Stimulated activated naive CD8-positive, alpha-beta T cell treated with anti-CD3 and anti-CD28 coated beads, Interleukin-15, Interleukin-2, amounts not matched to agents 100 U/mL and 50 U/mL, for 24 hours (primary cell): ENCODE data around the gene RAP1B.

Source experiments
- ATAC-seq: fragments of 150-1000 bp; cut with Tn5 transposase; one replicate; pipeline ENCODE4 v1.10.0; 2021
- DNase-seq: peaks from one replicate; pipeline ENCODE4 v3.0.0; 2021

The RAP1B gene

DNA sequence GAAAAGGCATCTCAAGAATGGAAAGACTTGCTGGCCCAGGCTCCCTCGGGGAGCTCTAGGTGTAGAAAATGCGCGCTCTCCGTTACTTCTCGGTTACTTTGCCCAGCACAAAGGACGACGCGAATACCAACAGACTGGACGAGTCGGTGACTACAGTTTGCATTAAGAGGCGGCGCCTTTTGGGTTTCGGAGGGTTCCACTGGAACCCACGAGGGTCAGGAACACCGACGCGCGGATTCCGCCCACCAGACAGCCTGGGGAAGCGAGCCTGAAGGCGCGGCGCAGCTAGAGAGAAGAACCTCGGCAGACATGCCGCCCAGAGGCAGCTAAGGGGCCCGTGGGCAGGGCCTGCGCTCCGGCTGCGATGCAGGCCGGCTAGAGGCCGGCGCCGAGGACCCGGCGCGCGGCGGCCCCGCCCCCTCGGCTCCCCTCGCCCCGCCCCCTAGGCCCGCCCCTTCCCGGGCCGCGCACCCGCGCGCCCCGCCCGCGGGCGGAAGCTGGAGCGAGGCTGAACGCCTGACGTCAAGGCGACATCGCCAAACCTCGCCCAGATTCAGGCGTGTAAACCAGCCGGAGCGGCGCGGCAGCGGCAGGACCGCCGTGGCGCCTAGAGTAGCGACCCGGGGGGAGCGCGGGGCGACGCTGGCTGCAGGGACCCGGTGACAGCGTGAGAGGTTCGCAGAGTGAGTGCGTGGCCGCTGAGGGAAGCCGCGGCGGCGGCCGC is at the start of gene RAP1B:
Gene RAP1B (plus strand): TSS at position 530 of the 724 bp plus-strand sequence. CDS start 37,826 bp downstream, outside the sequence.
- ATAC-seq = peak; percentile 89
- peak; percentile 89 for DNase-seq

DNA sequence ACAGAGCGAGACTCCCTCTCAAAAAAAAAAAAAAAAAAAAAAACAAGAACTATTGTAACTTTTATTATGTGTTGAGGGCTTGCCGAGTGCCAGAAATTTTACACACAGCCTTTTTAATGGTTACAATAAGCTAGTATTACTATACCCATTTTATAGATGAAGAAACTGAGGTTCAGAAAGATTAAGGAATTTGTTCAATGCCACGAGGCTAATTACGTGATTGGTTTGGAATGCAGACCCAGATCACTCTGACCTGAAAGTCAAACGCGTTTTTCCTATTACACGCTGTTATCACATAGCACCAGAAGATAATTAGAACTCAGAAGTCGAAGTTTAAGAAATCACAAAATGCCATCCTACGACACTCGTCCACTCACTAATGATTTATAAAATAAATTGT is 48.9 kb upstream of the RAP1B start:
- DNase-seq (no peak), ATAC-seq (no peak)

DNA sequence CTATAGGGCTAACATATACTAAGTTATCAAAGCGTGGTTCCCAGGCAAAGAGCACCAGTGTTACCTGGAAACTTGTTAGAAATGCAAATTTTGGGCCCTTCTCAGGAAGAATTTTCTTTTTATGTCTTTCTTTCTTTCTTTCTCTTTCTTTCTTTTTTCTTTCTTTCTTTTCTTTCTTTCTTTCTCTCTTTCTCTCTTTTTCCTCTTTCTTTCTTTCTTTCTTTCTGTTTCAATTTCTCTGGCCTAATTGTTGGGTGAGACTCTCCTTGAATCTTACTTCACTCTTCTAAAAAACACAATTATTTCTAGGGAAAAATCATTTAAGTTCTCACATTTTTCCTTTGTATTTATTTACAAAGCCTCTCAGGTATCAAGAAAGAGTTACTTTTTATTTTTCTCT is 46.5 kb upstream of the RAP1B start:
- DNase-seq (no peak), ATAC-seq (no peak)

DNA sequence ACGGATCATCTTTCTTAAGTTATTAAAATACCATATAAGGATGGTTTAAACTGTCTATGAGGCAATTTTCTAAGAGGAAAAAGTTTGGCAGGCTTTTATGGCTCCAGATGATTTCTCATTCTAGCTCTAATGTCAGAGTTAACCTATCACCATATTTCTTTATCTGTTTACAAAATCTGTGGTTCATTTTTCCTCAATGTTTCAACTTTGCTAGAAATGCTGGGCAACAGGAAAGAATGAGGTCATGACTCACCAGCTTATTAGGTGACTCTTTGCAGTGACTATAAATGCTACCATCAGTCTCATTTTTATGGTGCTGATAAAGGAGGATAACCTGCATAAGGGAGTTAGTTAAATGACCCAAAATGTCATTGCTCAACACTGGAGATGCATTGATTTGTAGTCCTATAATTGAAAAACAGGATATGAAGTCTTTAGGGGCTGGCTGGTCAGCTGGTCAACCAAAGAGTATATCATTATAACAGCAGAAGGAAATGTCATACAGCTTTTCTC is 45.3 kb upstream of the RAP1B start:
- DNase-seq (no peak), ATAC-seq (peak; percentile 91)

DNA sequence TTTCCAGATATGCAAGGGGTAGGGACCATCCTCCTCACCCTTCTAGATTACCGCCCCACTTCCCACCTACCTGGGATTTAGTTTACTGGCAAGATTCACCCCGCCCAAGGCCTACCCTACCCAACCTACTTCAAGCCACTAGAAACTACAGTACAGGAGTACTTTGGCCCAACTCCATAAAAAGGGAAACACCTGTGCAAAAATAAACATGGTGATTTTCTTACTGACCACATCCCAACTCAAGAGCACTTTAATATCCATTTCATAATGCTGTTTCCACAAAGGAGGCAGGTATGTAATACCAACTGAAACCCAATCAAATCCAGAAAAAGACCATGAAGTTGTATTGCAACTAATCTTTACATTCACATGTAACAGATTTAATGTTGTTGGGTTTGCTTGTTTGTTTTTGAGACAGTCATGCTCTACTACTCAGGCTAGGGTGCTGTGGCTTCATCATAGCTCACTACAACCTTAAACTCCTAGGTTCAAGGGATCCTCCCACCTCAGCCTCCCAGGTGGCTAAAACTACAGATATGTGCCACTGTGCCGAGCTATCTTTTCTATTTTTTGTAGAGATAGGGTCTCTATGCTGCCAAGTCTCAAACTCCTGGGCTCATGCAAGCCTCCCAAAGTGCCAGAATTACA is 41.7 kb upstream of the RAP1B start:
- DNase-seq (no peak), ATAC-seq (no peak)

DNA sequence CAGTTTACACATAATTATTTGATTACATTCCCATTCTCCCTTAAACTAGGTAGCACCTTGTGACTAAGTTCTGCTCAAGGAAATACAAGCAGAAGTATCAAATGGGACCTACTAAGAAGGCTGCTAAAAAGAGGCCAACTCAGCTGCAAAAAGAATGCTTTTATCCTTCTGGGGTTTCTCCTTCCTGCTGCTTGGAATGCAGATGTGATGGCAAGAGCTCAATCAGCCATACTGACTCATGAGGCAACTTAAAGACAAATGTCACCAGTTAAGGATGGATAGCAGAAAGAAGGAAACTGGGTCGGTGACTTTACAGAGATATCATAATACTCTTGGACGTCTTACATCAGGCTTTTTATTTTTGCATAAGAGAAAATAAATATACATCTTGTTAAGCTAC is 38.0 kb upstream of the RAP1B start:
- ATAC-seq (no peak), DNase-seq (no peak)

DNA sequence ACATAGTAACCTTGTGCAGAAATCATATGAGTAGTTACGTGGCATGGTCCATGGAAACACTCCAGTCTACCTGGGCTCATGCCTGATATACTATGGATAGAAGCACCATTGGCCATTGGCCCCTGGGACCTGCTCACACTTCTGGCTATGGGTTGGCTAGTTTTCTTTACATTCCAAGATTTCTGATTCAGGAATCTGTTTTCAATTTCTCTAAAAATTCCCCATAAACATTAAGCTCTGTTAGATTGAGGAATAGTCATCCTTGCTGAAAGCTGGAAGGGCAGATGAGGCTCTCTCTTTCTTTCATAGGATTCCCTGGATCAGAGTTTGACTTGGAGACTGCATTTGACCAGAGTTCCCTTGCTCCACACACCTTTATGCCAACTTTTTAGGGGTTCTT is 37.3 kb upstream of the RAP1B start:
- no peak for ATAC-seq
- no peak for DNase-seq

DNA sequence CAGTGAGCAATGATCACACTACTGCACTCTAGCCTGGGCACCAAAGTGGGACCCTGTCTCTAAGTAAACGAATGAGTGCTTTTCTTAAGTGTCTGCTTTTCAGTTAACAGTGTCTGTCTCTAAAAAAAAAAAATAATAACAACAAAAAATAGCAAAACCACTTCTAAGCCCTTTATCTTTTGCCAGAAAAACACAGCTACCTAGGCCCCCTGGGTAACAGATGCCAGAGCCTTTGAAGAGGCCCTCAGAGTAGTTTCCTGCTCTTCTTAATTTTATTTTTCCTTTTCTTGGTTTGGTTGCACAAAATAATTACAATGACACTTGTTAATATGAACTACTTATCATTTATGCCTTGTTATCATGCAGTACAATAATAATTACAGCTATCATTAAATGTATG is 32.8 kb upstream of the RAP1B start:
- ATAC-seq (no peak), DNase-seq (no peak)

DNA sequence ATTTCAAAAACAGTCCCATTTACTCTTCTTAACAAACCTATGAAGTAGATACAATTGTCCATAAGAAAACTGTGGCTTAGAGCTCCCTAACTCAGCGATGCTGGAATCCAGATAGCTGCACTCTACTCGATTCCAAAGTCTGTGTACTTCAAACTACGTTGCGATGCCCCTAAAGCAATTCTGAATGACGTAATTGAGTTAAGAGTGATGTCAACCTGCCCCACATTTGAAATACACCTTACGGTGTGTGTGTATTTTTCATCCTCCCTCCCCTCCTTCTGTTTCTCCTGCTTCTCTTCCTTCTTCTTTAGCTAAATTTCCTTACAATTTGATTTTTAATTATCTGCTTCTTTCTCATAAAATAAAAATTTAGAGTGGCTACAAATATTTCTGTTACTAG is 31.9 kb upstream of the RAP1B start:
- DNase-seq = no peak
- ATAC-seq = no peak

DNA sequence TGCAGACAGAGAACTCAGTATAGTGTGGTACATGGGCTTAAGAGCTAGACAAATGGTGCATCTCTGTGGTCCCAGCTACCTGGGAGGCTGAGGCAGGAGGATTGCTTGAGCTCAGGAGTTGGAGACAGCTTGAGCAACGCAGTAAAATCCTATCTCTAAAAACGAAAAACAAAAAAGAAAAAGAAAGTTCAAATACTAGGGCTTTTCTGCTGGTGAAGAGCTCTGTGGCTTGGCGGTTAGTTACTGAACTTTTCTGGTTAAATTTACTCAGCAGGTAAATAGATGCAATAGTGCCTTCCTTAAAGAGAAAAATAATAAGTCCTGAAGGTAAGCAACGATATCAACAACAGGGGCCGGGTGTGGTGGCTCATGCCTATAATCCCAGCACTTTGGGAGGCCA is 31.4 kb upstream of the RAP1B start:
- no peak for DNase-seq
- peak; percentile 49 for ATAC-seq

DNA sequence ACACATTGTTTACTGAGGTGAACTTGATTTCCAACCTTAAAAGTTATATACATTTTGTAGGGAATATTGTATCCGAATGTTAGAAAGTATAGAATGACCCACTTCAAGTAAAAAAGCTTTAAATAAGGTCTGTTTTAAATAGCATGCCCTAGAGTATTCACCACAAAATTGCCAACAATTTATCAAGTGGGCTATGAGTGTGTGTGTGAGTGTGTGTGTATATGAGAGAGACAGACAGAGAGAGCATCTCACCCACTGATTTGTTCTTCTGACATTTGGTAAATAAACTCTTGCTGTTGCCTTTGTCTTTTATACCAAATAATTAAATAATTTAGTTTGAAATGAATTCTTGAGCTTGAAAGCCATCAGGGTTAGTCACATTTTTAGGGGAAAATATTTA is 29.8 kb upstream of the RAP1B start:
- ATAC-seq (no peak), DNase-seq (no peak)

DNA sequence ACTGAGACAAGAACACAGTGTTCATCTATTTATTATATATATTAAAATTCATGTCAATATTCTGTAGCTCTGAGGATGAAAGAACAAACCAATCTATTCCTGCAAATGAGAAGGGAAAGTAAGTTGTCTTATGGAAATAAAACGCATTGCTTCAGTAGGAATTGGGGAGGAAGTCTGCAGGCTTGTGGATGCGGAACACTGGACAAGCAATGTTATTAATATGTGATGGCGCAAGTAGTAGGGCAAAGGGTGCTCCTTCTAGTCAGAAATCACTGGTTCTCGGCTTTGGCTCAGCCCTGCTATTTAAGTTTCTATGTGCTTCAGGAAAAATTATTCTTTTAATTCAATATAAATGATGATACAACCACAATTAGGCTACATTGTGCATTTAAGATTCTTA is 28.8 kb upstream of the RAP1B start:
- no peak for DNase-seq
- ATAC-seq = no peak

DNA sequence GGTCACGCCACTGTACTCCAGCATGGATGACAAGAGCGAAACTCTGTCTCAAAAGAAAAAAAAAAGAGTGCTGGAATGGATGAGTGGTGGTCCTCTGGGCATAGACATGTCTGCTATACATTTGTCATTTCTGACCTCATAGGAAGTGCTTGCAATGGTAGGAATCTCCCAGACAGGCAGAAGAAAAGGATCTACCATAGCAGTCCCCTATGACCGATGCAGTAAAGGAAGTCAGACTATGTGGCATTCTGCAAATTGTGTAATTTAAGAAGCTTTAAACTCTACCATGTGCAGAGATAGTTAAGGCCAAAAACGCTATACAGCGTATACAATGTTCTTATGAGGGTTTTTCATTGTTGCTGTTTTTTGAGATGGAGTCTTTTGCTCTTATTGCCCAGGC is 24.7 kb upstream of the RAP1B start:
- ATAC-seq (no peak), DNase-seq (no peak)

DNA sequence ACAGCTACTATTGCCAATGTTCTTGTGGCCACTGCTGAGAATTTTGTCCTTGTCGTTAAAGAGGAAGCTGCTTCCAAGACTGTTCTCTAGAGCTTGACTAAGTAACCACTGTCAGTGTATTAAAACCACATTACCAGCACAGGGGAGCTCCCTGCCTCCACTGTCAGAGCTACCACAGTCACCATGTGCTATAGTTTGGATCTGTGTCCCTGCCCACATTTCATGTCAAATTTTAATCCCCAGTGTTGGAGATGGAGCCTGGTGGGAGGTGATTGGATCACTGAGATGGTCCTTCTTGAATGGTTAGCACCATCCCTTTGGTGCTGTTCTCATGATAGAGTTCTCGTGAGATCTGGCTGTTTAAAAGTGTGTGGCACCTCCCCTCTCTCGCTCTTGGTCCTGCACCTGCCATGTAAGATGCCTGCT is 23.2 kb upstream of the RAP1B start:
- DNase-seq (peak; percentile 54), ATAC-seq (peak; percentile 98)

DNA sequence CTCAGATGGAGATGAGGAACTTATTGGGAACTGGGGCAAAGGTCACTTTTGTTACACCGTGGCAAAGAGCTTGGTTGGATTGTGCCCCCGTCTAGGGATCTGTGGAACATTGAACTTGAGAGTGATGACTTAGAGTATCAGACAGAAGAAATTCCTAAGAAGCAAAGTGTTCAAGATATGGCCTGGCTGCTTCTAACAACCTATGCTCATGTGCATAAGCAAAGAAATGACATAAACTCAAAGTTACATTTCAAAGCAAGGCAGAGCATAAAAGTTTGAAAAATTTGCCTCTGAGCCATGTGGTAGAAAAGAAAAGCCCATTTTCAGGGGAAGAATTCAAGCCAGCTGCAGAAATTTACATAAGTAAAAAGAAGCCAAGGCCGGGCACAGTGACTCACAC is 21.5 kb upstream of the RAP1B start:
- DNase-seq = no peak
- no peak for ATAC-seq

DNA sequence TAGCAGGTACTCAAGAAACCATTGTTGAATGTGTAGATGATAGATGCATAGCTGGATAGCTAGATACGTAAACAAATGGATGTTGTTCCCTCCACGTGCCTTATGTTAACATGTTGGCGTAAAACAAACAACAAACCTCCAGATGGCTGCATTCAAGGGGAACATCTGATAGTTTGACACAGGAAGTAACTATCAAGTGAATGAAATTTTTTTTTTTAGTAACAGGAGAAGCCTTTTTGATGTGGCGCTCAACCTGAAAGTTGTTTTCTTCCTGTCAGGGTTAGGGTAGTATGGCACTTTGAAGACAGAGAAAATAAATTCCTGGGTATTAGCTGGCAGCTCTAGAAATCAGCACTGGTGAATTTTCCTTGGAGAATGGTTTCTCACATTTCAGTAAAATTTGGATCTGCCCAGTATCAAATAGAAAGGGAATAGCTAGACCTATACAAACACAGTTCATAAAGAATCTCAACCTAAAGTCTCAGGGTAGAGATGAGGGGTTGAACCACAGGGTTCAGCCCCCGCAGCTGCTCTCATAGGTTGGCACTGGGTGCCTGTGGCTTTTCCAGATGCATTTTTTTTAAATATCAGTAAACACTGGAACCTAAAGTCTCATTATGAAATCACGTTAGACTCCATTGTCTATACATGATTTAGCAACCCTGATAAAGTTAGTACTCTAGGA is 18.8 kb upstream of the RAP1B start:
- ATAC-seq (peak; percentile 11), DNase-seq (no peak)

DNA sequence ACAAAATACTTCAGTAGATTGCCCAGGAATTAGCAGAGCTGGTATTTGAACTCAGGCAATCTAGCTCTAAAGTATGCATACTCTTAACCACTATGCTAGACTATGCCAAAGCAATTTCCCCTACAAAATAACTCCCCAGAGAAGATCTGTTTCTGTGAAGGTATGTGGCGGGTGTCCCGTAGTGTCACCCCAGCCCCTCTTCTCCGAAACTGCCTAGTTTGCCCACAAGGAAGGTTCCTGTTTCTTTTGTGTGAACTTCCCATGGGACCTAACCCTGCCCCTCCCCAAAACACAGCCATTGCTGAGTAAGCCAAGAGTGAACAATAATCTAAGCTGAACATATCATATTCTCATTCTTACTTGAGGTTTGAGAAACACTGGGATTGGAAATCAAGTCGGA is 15.5 kb upstream of the RAP1B start:
- no peak for DNase-seq
- ATAC-seq = no peak

DNA sequence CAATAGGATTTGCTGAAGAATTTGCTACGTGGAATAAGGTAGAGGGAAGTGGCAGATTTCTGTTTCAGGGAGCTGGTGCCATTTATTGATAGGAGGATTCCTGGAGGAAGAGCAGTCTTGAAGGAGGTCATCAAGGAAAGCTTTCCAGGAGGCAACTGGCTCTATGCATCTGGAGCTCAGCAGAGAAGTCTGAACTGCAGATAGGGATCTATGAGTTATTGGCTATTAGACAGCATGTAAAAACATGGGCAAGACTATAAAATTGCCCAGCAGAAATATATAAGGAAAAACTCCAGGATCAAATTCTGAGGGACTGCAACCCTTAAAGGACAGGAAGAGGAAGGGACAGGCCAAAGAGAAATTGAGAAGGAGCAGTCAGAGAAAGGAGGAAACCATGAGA is 8.9 kb upstream of the RAP1B start:
- ATAC-seq (no peak), DNase-seq (no peak)

DNA sequence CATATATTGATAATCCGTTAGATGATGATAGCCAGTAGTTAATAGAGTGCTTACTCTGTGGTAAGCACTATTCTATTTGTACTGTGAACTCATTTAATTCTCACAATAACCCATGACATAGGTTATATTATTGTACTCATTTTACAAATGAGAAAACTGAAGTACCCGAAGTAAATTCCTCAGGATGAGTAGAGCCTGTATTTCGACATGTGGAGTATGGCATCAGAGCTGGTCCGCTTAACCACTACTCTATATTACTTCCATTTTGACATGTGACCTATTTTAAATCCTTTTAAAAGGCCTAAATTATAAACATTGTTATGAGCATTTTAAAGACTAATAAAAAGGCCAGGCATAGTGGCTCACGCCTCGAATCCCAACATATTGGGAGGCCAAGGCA is 8.0 kb upstream of the RAP1B start:
- no peak for ATAC-seq
- DNase-seq = no peak

DNA sequence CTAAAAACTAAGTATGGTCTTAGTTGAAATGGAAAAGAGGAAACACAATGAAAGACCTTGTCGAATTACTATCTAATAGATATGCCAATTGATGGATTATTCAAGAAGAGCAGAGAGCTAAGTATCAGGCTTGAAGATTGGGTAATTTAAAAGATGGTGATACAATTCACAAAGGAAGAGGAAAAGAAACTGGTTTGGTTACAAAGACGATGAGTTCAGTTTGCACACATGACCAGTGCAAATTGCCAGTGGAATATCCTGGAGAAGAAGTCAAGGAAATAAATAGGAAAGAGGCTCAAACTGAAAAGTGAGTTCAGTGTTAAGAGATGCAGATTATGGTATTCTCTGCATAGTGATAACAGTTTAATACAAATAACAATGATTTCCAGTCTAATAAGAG is 2.5 kb upstream of the RAP1B start:
- DNase-seq = no peak

DNA sequence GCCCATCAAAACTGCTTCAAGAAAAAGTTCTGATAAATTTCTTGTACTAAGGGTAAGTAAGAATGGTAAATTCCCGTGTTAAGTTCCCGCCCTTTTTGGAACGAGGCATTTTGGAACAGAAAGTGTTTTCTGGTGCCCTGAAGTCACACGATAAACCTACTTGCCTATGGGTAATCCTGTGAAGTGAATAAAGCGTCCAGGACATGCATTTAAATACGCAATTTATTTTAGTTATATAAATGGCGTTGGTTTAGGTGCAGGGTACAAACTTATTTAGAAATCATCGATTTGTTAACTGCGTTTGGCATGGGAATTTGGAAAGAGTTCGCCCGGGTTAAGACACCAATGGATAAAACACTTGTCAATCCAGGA is 715 bp upstream of the RAP1B start:
- ATAC-seq = no peak
- DNase-seq = no peak

More for the DNA sequence above, 2.5 kb upstream of the RAP1B start:
- no peak for ATAC-seq

DNA sequence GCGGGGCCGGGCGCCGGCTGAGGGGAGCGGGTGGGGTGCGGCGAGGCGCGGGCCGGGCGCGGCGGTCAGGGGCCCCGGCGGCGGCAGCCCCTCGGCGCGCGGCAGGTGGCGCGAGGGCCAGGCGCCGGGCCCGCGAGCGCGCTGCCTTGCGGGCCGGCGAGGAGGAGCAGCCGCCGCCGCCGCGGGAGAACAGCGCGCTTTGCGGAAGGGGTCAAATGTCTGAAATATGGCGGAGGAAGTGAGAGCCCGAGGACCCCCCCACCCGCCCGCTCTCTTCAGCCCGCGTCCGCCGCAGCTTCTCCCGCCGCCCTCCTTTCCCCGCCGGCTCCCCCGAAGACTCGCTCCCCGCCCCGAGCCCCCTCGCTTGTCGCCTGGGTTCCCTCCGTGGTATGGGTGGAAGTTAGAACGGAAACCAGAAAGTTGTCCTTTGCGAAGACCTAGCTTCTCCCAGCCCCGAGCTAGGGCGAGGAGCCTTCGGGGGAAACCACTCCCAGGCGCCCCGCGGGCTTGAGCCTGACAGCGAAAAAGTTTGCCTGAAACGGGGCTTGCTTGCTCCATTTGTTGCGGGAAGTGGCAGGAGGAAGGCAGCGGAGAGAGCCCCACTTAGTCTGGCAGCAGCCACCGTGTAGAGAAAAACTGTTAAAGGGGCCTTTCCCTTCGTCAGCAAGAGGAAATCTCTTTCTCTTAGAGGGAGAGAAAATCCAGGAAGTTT is 551 bp downstream of the RAP1B start:
- DNase-seq = peak; percentile 59
- ATAC-seq = peak; percentile 17

DNA sequence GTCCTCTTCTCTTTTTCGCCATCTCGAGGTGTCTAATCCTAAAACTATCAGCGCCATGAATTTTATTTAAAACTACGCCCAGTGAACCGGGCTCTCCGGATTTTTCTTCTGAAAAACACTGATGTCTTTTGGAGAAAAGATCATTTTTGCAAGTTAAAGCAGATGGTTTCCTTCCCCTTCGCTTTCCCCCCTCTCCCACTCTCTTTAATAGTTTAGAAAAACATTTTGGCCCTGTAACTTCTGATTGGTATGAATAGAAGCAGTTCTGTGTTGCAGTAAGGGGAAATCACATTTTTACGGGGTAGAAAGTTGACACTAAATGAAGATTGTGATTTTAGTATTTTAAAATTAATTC is 1.1 kb downstream of the RAP1B start:
- no peak for ATAC-seq

More for the DNA sequence above, 1.1 kb downstream of the RAP1B start:
- DNase-seq = no peak
